ENCODE results near the gene TTF1. TPM values are rescaled to one million over a fixed set of nuclear protein-coding genes. Genes with fewer than 3 reads are reported as not detected.

Gene TTF1
- total and polyA plus RNA-seq, 2 of the 13 experiments (the other 11 are each of a cell fraction or from before 2014, with no cell fraction given): 3.4 to 9.8 TPM

DNA sequence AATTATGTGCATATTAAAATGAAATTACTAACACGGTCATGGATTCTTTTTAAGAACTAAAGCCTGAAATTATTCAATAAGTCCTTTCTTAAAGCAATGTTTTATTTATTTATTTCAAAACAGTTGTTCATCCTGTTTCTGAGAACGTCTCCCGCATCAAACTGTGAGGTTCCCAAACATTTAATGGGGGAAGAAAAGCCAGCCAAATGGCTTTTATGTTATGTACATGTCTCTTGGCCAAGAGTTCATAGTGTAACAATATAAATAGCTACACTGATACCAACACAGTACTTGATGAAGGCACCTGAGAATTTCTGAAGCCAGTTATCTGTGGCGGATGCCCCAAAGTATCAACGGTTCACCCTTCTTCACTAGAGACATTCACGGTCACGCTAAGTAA is 15.7 kb downstream of the TTF1 start:
- FAIRE-seq: no peak
- ChIA-PET CTCF (ENCODE audit: low intra/inter-chr PET ratio, low total read pairs) (no interaction called here), POLR2A (no interaction called here)
- H3K36me3 ChIP-seq (replicated peaks in 1 of 2; ENCODE audit: control insufficient read depth in 1 of 2, insufficient read depth in 2 of 2, low read length in 2 of 2): peaks cover 20 to 60% of the 10 kb centered on the region in 2 experiments
- in situ Hi-C loops (cut with HindIII; ENCODE audit: extremely low pct_ligation_motif_present, low pct_unique_long_range_greater_than_20kb): no loop called here
- no peak overlapping the region for H3K4me2 ChIP-seq (ENCODE audit: low read depth, low read length)
- H3K27me3 ChIP-seq (ENCODE audit: control insufficient read depth in 1 of 2, insufficient read depth in 2 of 2, low read length in 2 of 2): no peaks in the 10 kb centered on the region
- no peaks in the 10 kb centered on the region for H3K4me1 ChIP-seq (ENCODE audit: insufficient read depth, low read length)
- H3K9me3 ChIP-seq (ENCODE audit: low read length): no peaks in the 10 kb centered on the region
- no peak overlapping the region for H2AFZ ChIP-seq (ENCODE audit: low read length)
- no peak overlapping the region for H3K27ac ChIP-seq (ENCODE audit: extremely low read length, insufficient read depth, low read length)
- intact Hi-C loops (cut with micrococcal nuclease; ENCODE audit: unreplicated experiment): no loop called here
- H4K20me1 ChIP-seq (ENCODE audit: insufficient read depth, low read length): no peaks in the 10 kb centered on the region
- no peak overlapping the region for H3K9ac ChIP-seq (ENCODE audit: insufficient read depth, low read depth, low read length)
- H3K4me3 ChIP-seq (replicated peaks in 1 of 3; ENCODE audit: insufficient read depth in 1 of 3, low read depth in 2 of 3, low read length in 3 of 3): no peak overlapping the region
- H3K79me2 ChIP-seq (ENCODE audit: insufficient read depth, low read length): no peaks in the 10 kb centered on the region
- no peak for ATAC-seq
- TF ChIP-seq TP53 (CRISPR knock-in tag; conservative IDR thresholded peaks at IDR 0.05) (no peak), MBD4 (IDR thresholded peaks at IDR 0.05; ENCODE audit: borderline replicate concordance, low read length) (no peak), ZBTB3 (CRISPR knock-in tag; IDR thresholded peaks at IDR 0.05; ENCODE audit: borderline replicate concordance, low read depth) (no peak), PAX8 (CRISPR knock-in tag; IDR thresholded peaks at IDR 0.05; ENCODE audit: borderline replicate concordance) (no peak), ADNP (CRISPR knock-in tag; IDR thresholded peaks at IDR 0.05) (no peak), TGIF2 (CRISPR knock-in tag; IDR thresholded peaks at IDR 0.05) (no peak), ESRRA (CRISPR knock-in tag; IDR thresholded peaks at IDR 0.05; ENCODE audit: low read depth) (no peak), CENPT (CRISPR knock-in tag; IDR thresholded peaks at IDR 0.05; ENCODE audit: low read depth) (no peak), ZFP36L1 (CRISPR knock-in tag; IDR thresholded peaks at IDR 0.05) (no peak), RFX5 (IDR thresholded peaks at IDR 0.05; ENCODE audit: low read depth, low read length) (no peak), ZMYM2 (CRISPR knock-in tag; IDR thresholded peaks at IDR 0.05) (no peak), CBFB (CRISPR knock-in tag; IDR thresholded peaks at IDR 0.05) (no peak), ZNF792 (CRISPR knock-in tag; IDR thresholded peaks at IDR 0.05) (no peak), RARG (CRISPR knock-in tag; IDR thresholded peaks at IDR 0.05; ENCODE audit: low read depth) (no peak)
- TF ChIP-seq, protein P1, sequence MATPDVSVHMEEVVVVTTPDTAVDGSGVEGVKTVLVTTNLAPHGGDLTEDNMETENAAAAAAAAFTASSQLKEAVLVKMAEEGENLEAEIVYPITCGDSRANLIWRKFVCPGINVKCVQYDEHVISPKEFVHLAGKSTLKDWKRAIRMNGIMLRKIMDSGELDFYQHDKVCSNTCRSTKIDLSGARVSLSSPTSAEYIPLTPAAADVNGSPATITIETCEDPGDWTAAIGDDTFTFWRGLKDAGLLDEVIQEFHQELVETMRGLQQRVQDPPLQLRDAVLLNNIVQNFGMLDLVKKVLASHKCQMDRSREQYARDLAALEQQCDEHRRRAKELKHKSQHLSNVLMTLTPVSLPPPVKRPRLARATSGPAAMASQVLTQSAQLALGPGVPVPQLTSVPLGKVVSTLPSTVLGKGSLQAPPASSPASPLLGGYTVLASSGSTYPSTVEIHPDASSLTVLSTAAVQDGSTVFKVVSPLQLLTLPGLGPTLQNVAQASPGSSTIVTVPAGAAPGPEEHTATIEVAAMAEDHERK (CRISPR knock-in tag; IDR thresholded peaks at IDR 0.05; ENCODE audit: low read depth): no peak
- TF ChIP-seq, protein P2, sequence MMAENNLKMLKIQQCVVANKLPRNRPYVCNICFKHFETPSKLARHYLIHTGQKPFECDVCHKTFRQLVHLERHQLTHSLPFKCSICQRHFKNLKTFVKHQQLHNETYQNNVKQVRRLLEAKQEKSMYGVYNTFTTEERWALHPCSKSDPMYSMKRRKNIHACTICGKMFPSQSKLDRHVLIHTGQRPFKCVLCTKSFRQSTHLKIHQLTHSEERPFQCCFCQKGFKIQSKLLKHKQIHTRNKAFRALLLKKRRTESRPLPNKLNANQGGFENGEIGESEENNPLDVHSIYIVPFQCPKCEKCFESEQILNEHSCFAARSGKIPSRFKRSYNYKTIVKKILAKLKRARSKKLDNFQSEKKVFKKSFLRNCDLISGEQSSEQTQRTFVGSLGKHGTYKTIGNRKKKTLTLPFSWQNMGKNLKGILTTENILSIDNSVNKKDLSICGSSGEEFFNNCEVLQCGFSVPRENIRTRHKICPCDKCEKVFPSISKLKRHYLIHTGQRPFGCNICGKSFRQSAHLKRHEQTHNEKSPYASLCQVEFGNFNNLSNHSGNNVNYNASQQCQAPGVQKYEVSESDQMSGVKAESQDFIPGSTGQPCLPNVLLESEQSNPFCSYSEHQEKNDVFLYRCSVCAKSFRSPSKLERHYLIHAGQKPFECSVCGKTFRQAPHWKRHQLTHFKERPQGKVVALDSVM (CRISPR knock-in tag; IDR thresholded peaks at IDR 0.05): no peak
- TF ChIP-seq, protein P3, sequence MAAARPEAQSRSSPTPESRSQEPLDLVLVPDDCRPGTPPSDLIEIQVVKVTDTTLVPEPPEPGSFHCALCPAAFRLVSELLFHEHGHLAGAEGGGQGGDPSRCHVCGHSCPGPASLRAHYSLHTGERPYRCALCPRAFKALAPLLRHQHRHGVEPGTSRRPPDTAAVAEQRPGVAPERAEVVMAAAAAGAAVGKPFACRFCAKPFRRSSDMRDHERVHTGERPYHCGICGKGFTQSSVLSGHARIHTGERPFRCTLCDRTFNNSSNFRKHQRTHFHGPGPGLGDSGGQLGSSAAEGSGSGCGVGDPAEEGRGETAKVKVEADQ (CRISPR knock-in tag; IDR thresholded peaks at IDR 0.05; ENCODE audit: borderline replicate concordance): no peak
- BruUV-seq (replicated peaks): no TSS peak
- WGBS (ENCODE audit: low lambda C conversion rate): 83% methylated on average over 7 of the region's 7 CpGs
- DNase-seq (ENCODE audit: low spot score): no peak

Measured in HepG2 (cell line).